Head of caudate nucleus (tissue), 42 donors: ENCODE measurements around the gene SMIM9.

Experiments used
- DNase-seq, 42 donors: peaks; one replicate each; pipeline versions ENCODE4 v3.0.0 to v3.0.0-alpha.2; 2020 to 2021; ENCODE audit warnings: mixed read lengths in 7 of 42
- intact Hi-C: fragments of 100-400 bp; cut with DNase I; formaldehyde crosslinking; loops from one replicate; pipeline ENCODE4 v1.15.0; 2022

The SMIM9 gene

GRCh38 chrX:154793084-154793795, 41.2 kb downstream of the SMIM9 start:
- intact Hi-C loops = no loop called here
- DNase-seq = no peak

GRCh38 chrX:154791939-154792338, 42.5 kb downstream of the SMIM9 start:
- no peak for DNase-seq
- intact Hi-C loops = no loop called here

- intact Hi-C loops = no loop called here
- DNase-seq = no peak
Measured at GRCh38 chrX:154791467-154791866, 43.0 kb downstream of the SMIM9 start.

- intact Hi-C loops = no loop called here
- no peak for DNase-seq
Measured at GRCh38 chrX:154785716-154786115, 48.7 kb downstream of the SMIM9 start.

GRCh38 chrX:154784149-154784995, 50.1 kb downstream of the SMIM9 start:
- no peak for DNase-seq
- intact Hi-C loops = no loop called here

GRCh38 chrX:154780968-154781367, 53.5 kb downstream of the SMIM9 start:
- intact Hi-C loops = no loop called here
- DNase-seq = no peak

- DNase-seq = no peak
- intact Hi-C loops = no loop called here
Measured at GRCh38 chrX:154779261-154779660, 55.2 kb downstream of the SMIM9 start.

- intact Hi-C loops = no loop called here
- DNase-seq = no peak
Measured at GRCh38 chrX:154776753-154777152, 57.7 kb downstream of the SMIM9 start.

- DNase-seq = peak in 40 of 42 donors; percentile 20 to 90 (median 62)
- intact Hi-C loops = no loop called here
Measured at GRCh38 chrX:154775419-154776349, 58.8 kb downstream of the SMIM9 start.

- no peak for DNase-seq
- intact Hi-C loops = no loop called here
Measured at GRCh38 chrX:154774622-154775021, 59.8 kb downstream of the SMIM9 start.
